HG02852 (cell line): ENCODE measurements around the gene PLB1.

Experiments
- ATAC-seq: cut with Tn5 transposase; IDR thresholded peaks from one replicate; pipeline ENCODE4 v1.9.1; 2021; ENCODE audit warnings: mild to moderate bottlenecking, moderate library complexity; ENCODE audit not compliant: unreplicated experiment

Gene PLB1

DNA sequence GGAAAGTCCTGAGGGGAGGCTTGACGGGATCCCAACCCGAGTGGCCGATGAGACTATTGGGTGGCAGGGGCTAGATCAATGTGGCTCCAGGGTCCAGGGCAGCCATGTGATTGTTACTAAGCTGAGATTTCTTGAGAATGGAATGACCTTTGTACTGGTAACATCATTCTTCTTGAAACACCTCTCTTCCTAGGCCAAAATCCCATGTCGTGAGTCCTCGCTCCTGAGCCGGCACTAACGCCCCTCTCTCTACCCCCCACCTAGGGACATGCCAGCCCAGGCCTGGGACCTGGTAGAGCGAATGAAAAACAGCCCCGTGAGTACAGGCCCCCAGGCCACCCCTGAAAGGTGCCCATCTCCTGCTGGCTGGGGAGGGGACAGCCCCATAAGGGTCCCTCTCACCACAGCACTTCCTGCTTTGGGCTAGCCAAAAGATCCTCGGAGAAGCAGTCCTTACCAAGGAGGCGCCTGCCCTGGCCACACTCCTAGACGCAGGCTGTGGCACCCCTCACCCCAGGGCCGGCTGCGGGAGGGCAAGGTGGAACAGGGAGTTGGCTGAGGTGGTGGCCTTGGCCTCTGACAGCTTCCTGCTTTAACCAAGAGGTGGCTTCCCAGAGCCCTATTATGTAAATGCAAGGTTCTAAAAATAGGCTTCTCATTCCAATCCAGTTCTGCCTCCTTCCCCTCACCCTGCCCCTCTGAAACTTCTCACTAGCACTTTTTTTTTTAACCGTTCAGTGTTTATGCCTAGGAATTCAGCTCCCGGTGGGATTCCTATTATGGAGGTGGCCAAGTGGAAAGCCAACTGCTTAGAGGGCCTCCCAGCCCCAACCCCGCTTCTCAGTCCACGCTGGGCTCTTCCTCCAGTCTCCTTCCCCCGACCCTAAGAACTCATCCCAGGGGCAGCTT lies 129.2 kb downstream of the PLB1 start:
- ATAC-seq: no peak

DNA sequence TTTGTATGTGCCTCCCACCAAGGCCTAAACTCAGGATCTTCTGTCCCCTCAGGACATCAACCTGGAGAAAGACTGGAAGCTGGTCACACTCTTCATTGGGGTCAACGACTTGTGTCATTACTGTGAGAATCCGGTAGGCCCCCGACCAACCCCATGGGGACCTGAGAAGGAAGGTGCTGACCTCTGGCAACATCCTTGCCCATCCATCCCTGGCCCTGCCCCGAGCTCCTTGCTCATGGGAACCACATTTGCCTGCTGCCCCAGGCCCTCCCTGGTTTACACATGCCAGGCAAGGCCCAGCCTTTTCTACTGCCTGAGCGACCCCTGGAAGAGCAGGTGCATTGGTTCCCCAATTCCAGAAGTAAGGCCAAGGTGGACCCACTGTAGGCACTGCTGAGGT lies 130.5 kb downstream of the PLB1 start:
- ATAC-seq: no peak

GRCh38 chr2:28626891-28627421 lies 131.1 kb downstream of the PLB1 start:
- ATAC-seq: no peak

DNA sequence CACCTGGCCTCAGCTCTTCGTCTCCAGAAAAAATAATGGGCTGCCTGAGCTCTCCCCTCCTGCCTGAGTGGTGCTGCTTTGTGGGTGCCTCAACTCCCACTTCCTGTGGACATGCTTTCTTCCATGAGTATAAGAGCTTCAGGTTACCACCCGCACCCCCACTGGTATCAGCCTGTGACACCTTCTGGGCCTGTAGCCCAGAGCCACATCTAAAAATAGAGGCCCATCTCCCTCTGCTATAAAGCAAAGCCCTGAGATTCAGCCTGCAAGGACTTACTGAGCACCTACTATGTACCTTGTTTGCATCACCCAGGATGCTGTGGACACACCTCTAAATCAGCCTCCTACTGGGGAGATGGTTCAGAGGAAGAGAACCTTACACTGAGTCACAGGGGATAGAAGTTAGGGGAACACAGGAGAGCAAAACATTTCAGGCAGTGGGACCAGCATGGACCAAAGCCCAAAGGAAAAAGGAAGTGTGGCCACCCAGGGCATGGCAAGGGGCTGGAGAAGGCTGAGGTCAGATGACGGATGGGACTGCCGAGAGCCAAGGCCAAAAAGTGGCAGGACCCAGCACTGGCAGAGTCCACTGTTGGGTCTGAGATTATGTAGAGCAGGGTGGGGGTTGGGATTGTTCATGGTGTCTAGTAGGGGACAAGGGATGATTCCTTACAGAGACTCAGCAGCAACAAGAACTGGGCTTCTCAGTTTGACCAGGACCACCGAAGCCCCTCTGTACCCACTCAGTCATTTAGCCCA lies 132.0 kb downstream of the PLB1 start:
- no peak for ATAC-seq

DNA sequence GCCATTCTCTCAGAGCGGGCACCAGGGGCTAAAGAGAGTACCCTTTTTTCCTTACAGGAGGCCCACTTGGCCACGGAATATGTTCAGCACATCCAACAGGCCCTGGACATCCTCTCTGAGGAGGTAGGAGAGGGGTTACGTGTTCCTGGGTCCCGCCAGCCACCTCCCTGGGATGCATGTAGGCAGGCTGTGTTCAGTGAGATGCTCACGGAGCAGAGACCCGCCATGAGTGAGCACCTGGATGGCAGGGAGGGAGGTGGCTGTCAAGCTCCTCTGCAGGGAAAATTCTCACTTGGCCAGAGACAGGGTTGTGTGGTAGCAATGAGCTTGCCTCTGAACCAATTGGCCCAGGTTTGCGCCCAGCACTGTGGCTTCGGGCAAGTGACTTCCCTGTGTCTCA lies 132.6 kb downstream of the PLB1 start:
- ATAC-seq: no peak

GRCh38 chr2:28628987-28629386 lies 133.1 kb downstream of the PLB1 start:
- no peak for ATAC-seq

- ATAC-seq: no peak
Observed at GRCh38 chr2:28629910-28630309, 134.1 kb downstream of the PLB1 start.

- no peak for ATAC-seq
Observed at GRCh38 chr2:28630341-28630740, 134.5 kb downstream of the PLB1 start.

GRCh38 chr2:28631514-28632206 lies 135.8 kb downstream of the PLB1 start:
- no peak for ATAC-seq

DNA sequence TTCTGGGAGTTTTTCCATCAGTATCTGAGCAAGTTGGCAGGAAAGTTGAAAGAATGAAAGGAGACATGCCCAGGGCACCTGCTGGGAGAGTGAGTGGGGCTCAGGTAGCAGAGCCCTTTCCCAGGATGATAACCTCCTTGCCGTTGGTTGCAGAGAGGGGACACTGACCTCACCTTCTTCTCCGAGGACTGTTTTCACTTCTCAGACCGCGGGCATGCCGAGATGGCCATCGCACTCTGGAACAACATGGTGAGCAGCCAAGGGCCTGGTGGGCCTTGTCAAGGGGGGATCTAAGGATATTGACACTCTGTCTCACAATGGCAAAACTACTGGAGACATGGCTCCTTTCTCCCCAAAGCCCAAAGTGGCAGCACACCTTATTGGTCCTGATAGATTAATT lies 136.9 kb downstream of the PLB1 start:
- ATAC-seq: no peak

DNA sequence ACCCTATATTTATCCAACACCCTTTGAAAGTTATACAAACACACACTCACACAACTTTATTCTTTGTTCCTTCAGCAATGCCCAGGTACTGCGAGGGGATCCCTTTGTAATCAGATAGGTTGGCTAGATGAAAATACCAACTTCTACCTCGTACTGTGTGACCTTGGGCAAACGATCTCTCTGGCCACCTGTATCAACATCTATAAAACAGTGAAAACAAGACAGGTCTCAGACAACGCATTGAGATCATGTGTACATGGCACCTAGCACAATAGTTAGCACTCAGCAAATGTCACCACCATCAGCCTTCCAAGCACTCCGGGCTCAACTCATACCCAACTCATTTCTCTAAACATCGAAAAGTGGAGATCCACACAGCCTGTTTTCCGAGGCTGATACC lies 137.3 kb downstream of the PLB1 start:
- ATAC-seq: no peak

DNA sequence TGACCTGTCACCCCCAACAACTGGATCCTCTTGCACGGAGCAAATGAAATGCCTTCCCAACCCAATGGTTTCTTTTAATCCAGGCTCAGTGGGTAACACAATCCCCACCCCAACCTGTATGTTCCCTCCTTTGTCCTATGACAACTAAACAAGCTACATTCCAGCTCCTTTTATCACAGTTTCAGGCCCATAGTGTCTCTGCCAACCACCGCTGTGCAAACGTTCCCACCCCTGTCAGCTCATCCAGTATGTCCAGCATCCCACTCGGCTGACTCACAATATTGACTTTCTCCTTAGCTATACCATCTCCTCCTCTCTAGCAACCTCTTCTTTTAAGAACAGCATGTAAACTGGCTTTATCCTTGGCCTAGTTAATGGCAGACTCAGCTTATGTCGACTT lies 137.9 kb downstream of the PLB1 start:
- no peak for ATAC-seq

DNA sequence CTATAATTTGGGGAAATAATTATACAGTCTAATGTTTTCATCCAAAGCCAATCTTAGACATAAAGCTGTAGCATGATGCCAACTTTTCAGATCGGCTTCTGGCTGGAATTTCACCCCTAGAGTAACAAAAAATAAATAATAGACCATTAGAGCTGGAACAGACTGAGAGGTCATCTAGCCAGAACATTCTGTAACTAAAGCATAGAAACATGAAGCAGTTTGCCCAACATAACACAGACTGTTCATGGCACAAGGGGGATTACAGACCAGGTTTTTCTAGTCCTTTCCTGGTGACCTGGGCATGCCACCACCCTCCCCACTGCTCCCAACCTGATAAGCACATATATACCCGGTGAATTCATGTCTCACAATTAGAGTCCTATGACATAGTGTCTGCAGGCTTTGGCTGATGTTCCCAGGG lies 139.3 kb downstream of the PLB1 start:
- ATAC-seq: no peak

- ATAC-seq: no peak
Observed at GRCh38 chr2:28636491-28636890, 140.6 kb downstream of the PLB1 start.

DNA sequence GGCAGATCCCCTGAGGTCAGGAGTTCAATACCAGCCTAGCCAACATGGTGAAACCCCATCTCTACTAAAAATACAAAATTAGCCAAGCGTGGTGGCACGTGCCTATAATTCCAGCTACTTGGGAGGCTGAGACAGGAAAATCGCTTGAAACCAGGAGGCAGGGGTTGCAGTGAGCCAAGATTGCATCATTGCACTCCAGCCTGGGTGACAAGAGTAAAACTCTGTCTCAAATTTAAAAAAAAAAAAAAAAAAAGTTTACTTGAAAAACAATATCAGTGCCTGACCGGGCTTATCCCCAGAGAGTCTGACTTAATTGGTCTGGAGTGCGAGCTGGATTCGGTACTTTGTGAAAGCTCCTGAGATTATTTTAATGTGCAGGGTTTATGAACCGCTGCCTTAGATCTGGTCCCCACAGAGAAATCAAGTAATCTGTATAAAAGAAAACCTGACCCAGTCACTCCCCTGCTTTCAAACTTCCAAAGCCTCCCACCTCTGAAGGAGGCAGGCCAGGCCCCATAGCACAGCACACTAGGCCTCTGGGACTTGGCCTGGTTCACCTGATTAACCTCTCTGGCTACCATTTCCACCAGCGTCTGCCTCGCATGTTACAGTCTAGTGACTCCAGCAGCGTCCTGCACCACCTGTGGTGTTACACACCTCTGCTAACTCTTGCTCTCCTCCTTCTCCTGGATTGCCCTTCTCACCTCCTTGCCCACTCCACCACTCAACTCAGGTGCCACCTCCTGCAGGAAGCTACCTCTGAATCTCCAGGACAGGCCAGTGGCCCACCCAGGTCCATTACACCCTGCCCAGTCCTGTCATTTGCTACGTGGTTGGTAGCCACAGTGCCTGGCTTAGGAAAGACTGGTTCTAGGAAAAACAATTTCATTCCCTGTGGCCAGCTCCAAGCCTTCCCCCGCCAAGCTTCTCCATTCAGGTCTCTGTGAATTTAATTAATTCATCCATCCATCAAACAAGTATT lies 141.5 kb downstream of the PLB1 start:
- no peak for ATAC-seq

DNA sequence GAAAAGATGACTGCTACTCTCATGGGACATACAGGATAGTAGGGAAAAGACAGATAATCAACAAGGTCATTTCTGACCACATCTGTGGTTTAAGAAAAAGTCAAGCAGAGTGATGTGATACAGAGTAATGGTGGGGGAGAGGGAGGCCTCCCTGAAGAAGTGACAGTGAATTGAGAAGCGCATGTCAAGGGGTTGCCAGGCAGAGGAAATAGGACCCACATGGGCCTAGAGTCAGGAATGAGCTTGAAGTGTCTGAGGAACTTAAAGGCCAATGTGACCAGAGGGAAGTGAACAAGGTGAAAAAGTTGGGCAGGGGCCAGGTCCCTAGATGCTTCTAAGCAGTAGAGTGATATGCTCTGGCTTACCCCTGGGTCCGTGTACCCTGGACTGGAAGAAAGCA lies 142.2 kb downstream of the PLB1 start:
- ATAC-seq: no peak

DNA sequence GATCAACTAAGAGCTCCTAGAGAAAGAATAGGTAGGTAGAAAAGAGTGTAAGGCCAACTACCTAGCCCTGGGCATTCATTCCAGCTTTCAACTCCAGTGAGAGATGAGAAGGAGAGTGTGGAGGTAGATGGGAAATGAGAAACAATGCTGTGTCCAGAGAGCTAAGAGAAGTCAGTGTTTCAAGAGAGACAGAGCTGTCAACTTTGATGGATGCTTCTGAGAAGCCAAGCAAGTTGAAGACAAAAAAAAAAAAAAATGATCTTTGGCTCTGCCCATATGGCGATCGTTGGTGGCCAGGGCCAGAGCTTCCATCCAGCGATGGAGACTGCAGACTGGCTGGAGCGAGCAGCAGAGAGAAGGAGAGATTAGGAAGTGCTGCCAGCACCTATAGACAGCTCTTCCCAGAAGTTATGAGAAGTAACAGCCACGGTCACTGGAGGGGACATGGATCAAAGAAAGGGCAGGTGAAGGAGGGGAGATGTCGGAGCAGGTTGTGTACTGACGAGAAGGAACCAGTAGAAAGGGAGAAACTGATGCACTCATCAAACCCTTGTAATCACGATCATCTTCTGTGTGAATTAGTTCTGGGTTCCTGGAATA lies 143.3 kb downstream of the PLB1 start:
- no peak for ATAC-seq

- ATAC-seq: no peak
Observed at GRCh38 chr2:28639836-28640235, 144.0 kb downstream of the PLB1 start.

GRCh38 chr2:28640260-28640907 lies 144.5 kb downstream of the PLB1 start:
- no peak for ATAC-seq
